GM12891 (cell line): ENCODE results near the gene SYNM.

ENCODE experiments used
- POLR2A ChIP-seq: IDR thresholded peaks from 2 replicates; pipeline ENCODE4 v1.6.1; 2011; ENCODE audit warnings: low read depth, low read length, control low read depth
- POLR2AphosphoS5 ChIP-seq: IDR thresholded peaks from 2 replicates; pipeline ENCODE4 v1.6.1; 2011; ENCODE audit warnings: low read depth, low read length, control low read depth
- TAF1 ChIP-seq: IDR thresholded peaks from 2 replicates; pipeline ENCODE4 v1.6.1; 2011; ENCODE audit warnings: low read depth, low read length, control low read depth

GRCh38 chr15:99127773-99128172 is 22.9 kb downstream of the SYNM start:
- no peak for TF ChIP-seq POLR2A
- TF ChIP-seq TAF1, result no peak
- TF ChIP-seq POLR2AphosphoS5, result no peak
